Fibroblast of the conjunctiva (primary cell): ENCODE data around the gene C9orf72.
A peak's percentile ranks its signal among the peaks of the same experiment; 100 is the strongest.
"Not testable (repeated sequence)": the region's sequence is repeated elsewhere in the genome, so short reads cannot be mapped to it uniquely, and the experiment has no call there.

ENCODE experiments used
- DNase-seq: peaks from one replicate; pipeline ENCODE4 v3.0.0-alpha.2; 2010; ENCODE audit warnings: low read depth

C9orf72 gene

DNA sequence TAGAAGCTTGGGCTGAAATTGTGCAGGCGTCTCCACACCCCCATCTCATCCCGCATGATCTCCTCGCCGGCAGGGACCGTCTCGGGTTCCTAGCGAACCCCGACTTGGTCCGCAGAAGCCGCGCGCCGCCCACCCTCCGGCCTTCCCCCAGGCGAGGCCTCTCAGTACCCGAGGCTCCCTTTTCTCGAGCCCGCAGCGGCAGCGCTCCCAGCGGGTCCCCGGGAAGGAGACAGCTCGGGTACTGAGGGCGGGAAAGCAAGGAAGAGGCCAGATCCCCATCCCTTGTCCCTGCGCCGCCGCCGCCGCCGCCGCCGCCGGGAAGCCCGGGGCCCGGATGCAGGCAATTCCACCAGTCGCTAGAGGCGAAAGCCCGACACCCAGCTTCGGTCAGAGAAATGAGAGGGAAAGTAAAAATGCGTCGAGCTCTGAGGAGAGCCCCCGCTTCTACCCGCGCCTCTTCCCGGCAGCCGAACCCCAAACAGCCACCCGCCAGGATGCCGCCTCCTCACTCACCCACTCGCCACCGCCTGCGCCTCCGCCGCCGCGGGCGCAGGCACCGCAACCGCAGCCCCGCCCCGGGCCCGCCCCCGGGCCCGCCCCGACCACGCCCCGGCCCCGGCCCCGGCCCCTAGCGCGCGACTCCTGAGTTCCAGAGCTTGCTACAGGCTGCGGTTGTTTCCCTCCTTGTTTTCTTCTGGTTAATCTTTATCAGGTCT lies at the start of gene C9orf72:
Gene C9orf72, minus strand, starts transcription at position 564 of the 716 bp plus-strand sequence. CDS start 6,361 bp downstream, outside the sequence.
- peak; percentile 12 for DNase-seq

- no peak for DNase-seq
Measured at GRCh38 chr9:27622693-27623340, 49.5 kb upstream of the C9orf72 start.

GRCh38 chr9:27619743-27620142 lies 46.5 kb upstream of the C9orf72 start:
- DNase-seq, result no peak

- no peak for DNase-seq
Measured at GRCh38 chr9:27618066-27618465, 44.8 kb upstream of the C9orf72 start.

GRCh38 chr9:27614551-27614950 lies 41.3 kb upstream of the C9orf72 start:
- no peak for DNase-seq

- not testable (repeated sequence) for DNase-seq
Measured at GRCh38 chr9:27612036-27612435, 38.8 kb upstream of the C9orf72 start.

DNA sequence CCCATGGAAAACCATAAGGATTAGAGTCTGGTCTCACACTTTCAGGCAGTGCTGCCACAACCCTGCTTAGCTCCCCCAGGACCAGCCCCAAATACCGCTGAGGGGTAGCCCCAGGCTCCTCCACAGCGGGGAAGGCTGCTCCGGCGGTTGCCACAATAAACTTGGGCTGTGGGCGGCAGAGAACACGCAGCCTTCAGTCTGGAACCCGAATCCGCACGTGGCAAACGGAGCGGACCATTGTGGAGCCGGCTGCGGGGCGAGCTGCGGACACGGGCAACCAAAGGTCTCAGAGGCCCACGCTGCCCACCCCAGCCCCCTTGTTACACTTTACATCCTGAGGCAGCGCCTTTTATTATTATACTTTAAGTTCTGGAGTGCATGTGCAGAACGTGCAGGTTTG lies 37.3 kb upstream of the C9orf72 start:
- DNase-seq, result no peak

GRCh38 chr9:27602954-27603353 lies 29.7 kb upstream of the C9orf72 start:
- DNase-seq, result no peak

DNA sequence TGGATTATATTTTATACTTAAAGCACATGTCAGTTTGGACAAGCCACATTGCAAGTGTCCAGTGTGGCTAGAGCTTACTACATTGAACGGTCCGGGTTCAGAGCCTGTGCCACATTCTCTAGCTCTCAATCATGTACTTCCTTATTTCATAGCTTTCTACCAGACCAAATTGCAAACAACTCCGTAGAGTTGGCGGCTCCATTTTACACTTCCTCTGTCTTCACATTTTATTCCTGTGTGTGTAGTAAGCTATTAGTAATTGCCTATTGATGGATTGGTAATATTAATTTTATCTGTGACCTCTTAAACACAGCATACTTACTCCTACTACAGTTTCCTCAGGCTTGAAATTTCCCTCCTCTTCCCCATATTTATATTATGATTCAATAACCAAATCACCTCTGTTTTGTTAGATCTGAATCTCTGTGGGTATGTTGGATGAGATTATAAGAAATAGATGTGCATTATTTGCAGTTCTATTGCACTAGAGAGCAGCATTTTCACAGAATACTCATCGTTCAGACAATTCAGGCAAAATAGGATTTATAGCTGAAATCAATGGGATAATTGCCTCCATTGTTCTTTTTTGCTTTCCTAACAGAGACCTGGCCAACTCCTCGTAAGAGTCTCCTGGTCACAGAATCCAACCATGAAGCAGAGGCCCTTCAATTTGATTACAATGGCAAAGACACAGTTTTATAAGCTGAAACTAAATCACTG lies 29.0 kb upstream of the C9orf72 start:
- DNase-seq, result no peak

DNA sequence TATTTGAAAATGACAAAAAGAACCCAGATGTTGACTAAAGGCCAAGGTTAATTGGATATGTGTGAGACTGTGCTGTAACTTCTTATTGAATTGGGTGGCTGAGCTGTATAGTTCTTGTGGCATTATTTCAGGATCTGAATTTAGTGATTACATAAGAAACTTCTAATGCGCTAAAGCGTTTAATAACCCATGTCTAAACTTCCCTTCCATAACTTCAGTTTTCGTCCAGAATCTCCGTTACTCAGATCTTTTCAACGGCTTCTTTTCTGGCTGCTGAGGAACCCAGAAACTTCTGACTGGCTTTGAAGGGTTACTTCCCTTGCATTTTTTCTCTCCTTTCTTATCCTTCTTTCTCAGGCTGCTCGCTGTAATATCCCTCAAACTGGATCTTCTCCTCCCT lies 28.1 kb upstream of the C9orf72 start:
- no peak for DNase-seq

- DNase-seq, result no peak
Measured at GRCh38 chr9:27600256-27600655, 27.0 kb upstream of the C9orf72 start.

DNA sequence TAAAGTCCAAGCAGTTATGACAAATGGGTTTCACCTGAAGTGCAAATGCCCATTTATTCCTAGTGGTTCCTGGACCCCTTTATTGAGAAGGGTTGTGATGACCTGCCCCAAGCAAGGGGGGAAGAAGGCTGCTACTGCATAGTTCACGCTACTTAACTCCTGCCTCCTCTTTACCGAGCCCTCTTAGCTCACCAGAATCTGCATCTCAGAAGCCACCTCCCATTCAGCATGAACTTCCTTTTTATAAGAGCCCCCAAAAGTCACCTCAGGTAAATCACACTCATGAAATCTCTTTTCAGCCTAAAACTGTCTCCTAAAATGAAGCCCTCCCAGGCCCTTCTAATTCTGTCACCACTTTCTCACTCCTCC lies 26.6 kb upstream of the C9orf72 start:
- no peak for DNase-seq

GRCh38 chr9:27599102-27599869 lies 26.0 kb upstream of the C9orf72 start:
- no peak for DNase-seq

- DNase-seq, result no peak
Measured at GRCh38 chr9:27595733-27596132, 22.5 kb upstream of the C9orf72 start.

DNA sequence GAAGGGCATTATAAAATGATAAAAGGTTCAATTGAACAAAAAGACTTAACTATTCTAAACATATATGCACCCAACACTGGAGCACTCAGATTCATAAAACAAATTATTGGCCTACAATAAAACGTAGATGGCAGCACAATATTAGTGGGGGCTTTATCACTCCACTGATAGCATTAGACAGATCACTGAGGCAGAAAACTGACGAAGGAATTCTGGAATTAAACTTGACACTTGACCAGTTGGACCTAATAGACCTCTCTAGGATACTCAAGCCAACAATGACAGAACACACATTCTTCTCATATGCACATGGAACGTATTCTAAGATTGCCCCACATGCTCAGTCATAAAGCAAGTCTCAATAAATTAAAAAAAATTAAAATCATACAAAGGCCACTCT lies 18.4 kb upstream of the C9orf72 start:
- DNase-seq, result no peak

DNA sequence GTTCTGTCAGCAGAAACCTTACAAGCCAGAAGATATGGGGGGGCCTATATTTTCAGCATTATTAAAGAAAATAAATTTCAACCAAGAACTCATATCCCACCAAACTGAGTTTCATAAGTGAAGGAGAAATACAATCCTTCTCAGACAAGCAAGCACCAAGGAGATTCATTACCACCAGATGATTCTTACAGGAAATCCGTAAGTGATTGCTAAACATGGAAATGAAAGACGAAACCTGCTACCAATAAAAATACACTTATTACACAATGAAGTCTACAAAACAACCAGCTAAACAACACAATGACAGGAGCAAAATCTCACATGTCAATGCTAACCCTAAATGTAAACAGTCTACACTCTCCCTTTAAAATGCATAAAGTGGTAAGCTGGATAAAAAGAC lies 17.8 kb upstream of the C9orf72 start:
- DNase-seq, result no peak

DNA sequence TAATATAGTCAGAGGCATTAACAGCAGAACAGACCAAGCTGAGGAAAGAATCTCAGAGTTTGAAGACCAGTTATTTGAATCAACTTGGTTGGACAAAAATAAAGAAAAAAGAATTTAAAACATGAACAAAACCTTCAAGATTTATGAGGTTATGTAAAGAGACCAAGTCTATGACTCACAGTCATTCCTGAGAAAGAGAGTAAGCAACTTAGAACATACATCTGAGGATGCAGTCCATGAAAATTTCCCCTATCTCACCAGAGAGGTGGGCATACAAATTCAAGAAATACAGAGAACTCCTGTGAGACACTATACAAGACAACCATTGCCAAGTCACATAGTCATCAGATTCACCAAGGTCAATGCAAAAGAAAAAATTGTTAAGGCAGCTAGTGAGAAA lies 17.4 kb upstream of the C9orf72 start:
- no peak for DNase-seq

DNA sequence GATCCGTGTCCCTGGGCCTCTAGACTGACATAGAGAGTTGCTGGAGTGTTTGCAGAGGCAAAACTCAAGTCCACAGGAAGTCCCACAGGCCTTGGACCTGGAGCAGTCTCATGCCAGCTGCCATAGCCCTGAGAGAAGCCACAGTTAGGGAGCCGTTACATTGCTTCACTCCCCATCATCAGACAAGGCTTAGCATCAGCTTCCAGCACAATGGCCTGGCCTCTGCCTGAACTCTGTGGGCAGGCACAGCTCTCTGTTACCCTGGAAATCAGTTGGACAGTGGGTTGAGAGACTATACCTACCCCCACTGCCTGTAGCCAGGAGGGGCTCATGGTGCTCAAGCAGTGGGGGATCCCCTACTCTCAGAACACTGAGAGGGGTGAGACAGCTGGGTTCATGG lies 16.2 kb upstream of the C9orf72 start:
- DNase-seq, result no peak

DNA sequence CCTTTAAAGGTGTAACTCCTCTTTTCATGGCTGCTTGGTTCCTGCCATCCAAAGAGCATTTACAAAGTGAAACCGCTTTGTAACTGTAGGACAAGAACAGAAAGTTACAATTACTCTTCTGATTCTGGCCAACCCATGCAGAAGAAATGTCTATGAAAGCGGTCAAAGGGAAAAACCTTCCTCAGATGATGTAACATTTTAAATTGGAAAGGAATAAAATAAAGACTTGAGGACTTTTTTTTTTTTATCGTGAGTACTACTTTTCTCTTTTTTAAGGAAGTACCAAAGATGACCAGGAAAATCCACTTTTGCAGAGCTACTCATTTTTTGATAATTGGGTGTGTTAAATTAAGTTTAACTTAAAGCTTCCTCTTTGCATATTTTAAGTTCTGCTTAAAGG lies 13.0 kb upstream of the C9orf72 start:
- no peak for DNase-seq

DNA sequence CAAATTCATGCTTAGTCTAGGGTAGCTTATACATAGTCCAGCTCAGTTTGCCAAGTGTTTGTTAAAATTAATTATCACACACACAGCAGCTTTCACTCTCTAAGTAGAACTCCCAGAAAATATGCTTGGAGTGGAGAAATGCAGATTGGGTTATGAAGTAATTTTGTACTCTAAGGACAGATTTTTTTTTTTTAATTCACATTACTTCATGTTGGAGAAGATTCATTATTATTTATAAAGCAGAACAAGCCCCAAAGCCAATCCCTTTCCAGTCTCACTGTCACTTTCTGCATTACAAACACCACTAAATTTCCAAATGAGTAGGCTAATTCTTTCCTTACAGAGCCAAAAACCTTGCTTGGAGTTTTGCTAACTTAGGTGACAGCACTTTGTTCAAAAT lies 11.7 kb upstream of the C9orf72 start:
- DNase-seq, result no peak

GRCh38 chr9:27582794-27583193 lies 9.5 kb upstream of the C9orf72 start:
- no peak for DNase-seq

GRCh38 chr9:27581826-27582225 lies 8.5 kb upstream of the C9orf72 start:
- DNase-seq, result no peak
